A172 (cell line): ENCODE measurements around the gene PELI3. TPM values are rescaled to one million over a fixed set of nuclear protein-coding genes. Genes with fewer than 3 reads are reported as not detected.

ENCODE experiments used
- DNase-seq: peaks from one replicate; pipeline ENCODE4 v3.0.0-alpha.2; 2015; ENCODE audit warnings: low spot score
- total RNA-seq: library from RNA; depleted of rRNA; stranded (reverse); fragments of >200 nt; shearing (Covaris generic); gene quantifications from 2 replicates; pipeline ENCODE4 v1.2.3, GENCODE V29; 2014

PELI3 gene
- total RNA-seq, 1 experiment from 2014 or later: 13.3 TPM

DNA sequence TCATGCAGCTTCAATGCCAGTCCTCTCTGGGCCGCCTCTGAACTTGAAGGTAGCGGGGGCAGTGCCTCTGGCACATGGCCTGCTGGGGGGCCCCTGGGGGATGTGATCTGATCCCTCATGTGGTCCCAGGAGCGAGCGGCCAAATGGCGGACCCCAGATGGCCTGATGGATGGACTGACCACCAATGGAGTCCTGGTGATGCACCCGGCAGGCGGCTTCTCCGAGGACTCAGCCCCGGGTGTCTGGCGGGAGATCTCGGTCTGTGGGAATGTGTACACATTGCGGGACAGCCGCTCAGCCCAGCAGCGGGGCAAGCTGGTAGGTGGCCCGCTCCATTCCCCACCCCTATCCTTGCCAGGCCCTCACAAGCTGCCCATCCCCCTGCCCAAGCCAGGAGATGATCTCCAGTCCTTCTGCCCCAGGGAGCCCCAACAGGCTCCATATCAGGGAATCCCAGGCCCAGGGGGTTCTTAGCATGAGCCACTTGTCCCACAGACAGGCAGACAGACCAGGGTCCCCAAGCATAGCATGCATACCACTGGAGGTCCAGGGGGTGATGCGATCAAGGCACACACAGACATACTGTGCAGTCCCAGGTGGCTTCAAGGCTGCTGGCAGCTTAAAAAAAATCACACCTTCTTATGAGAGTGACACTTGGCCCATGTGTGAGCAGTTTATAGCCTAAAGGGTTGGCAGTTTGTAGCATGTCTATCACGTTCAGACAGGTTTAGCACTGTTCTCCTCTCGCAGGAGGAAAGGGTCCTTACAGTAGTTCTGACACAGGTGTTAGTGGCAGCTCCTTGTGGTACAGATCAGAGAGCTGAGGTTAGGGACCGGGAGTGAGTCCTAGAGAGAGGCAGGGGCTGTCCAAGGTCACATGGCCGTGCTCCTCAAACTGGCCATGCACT, 7.2 kb downstream of the PELI3 start:
- DNase-seq: no peak

DNA sequence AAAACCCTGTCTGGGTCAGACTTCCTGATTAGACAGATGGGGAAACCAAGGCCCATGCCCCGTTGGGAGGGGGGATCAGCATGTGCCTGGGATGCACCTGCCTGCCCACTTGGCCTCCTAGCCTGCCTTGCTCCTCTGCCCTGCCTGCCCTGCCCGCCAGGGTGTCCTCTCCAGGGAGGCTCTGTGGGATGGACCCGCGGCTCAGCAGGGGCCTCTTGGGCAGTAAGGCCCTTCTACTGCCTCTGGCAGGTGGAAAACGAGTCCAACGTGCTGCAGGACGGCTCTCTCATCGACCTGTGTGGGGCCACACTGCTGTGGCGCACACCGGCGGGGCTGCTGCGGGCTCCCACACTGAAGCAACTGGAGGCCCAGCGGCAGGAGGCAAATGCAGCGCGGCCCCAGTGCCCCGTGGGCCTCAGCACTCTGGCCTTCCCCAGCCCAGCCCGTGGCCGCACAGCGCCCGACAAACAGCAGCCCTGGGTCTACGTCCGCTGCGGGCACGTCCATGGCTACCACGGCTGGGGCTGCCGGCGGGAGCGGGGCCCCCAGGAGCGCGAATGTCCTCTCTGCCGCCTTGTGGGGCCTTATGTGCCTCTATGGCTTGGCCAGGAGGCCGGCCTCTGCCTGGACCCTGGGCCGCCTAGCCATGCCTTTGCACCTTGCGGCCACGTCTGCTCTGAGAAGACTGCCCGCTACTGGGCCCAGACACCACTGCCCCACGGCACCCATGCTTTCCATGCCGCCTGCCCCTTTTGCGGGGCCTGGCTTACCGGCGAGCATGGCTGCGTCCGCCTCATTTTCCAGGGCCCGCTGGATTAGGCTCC, 8.9 kb downstream of the PELI3 start:
- DNase-seq: no peak

DNA sequence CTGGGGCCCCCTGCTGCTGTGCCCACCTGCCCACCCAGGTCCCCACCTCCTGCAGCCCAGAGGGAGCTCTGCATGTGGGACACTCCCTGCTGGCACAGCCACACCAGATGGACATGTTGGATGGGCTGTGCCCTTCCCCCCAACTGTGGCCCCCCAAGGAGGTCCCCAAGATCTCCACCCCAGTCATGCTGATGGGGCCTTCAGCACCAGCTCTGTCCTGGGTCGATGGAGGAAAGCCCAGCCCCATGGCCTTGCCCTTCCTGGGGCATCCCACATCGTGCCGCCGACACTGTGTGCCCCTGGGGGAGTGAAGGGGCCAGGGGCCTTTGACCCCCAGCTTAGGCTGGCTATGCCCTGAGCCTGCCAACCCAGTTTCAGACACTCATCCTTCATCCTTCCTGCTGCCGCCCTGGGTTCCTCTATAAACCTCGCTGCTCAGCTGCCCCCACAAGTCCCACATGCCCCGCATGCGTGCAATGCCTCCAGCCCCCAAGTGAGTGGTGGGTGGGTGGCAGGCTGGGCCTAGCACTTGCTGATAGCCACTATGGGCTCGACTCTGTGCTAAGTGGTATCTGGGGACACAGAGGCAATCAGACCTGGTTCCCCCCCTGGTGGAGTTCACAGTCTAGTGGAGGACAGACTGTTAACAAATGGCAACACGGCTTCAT, 9.6 kb downstream of the PELI3 start:
- no peak for DNase-seq

DNA sequence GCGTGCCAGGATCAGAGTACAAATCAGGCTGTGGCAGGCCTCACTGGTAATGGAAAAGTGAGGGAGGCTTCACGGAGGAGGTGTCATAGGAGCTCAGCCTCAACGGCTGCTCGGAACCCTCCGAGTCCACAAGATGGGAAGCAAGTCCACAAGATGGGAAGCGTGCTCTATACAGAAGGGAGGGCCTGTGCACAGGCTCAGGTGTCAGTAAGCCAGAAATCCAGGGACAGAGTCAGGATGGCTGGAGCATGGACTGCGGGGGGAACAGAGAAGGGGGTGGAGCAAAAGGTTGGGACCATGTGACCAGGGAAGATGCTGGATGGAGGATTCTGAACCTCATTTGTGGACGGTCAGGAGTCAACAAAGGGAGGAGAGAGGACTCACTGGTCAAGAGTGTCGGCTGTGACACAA, 10.1 kb downstream of the PELI3 start:
- DNase-seq: no peak

DNA sequence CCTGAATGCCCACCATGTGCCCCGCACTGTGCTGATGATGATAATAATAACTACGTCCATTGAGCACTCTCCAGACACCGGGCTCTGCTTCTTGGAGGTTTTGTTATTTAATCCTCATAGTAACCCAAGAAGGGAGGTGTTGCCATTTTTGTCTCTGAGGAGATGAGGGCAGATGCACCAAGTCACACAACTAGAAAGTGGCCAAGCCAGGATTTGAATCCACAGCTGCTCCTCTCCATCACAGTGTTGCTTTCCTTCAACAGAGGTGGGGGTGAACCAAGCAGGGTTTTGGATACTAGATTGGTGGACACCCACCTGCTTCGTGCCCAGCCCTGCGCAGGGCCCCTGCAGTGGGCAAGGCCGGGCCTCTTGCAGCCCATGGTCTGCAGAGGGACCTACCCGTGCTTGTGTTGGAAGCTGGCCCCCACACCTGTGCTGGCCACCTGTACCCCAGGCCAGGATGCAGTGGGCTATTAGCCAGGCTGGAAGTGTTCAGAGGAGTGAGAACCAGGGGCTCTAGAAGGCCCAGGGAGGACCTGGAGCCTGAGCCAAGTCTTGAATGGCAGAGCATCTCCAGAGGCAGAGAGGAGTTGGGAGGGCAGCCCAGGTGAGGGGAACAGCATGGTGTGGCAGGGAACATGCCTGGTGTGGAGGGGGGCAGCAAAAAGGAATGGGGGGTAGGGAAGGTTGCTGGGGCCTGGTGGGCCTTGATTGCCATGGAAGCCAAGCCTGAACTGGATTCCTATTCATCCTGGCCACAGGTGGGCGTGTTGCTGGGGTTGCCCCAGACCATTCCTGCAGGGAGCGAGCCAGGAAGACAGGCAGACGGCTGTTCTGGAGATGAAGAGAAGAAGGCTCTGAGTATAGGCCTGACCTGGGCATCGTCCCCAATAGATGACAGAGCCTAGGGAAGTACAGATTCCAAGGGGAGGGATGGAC, 10.8 kb downstream of the PELI3 start:
- DNase-seq: no peak

DNA sequence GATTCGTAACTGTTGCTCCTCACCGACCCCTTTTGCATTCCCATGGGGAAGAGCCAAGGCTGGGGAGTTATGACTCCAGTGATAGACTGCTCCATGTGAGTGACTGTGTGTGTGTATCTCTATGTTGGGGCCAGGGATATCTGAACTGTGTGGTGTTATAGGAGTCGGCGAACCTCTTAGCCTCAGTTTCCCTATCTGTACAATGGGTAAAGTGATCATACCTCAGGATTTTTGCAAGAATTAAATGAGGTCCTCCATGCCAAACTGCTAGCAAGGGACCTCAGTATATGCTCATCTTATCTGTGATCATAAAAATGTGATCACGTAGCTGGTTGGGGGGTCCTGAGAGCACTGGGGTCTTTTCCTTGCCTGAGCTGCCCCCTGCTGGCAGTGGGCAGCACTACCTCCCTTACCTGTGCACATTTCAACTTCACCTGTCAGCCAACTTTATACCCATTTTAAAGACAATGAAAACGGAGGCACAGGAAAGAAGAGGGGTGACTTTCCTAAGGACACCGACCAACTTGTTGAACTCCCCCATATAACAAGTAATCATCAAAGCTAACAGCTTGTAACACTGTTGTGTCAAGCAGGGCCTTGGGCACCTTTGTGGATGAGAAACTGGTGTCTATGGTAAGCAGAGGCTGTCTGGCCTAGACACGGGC, 12.2 kb downstream of the PELI3 start:
- no peak for DNase-seq

DNA sequence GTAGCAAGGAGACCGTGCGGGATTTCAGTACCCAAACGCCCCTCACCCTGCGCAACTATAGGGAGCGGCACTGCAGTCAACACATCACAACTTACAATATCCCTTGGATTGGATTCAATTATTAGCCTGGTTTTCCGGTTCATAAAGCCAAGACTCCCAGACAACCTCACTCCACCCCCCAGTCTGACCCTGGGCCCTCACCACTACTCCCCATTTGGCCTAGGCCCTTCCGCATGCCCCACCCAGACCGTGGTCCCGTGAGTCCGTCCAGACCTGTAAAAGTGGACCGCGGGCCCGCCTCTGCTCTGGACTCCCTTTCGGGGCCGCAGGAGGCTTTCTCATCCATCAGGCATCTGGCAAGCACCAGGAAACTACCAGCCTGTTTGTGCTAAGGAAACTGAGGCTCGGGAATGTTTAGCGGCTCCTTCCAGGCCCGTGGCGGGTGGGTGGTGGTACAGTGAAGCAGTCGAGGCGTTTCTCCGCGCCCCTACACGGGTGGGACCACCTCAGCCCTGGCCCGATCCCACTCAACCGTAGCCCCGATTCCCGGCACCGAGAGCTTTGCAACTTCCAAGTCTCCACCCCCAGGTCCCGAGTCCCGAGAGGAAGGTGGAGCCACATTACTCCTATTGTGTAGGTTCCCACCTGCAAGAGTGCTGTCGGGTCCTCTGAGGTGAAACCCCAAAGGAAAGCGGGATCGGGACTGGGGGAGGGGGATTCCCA, 12.8 kb downstream of the PELI3 start:
- peak; percentile 22 for DNase-seq

DNA sequence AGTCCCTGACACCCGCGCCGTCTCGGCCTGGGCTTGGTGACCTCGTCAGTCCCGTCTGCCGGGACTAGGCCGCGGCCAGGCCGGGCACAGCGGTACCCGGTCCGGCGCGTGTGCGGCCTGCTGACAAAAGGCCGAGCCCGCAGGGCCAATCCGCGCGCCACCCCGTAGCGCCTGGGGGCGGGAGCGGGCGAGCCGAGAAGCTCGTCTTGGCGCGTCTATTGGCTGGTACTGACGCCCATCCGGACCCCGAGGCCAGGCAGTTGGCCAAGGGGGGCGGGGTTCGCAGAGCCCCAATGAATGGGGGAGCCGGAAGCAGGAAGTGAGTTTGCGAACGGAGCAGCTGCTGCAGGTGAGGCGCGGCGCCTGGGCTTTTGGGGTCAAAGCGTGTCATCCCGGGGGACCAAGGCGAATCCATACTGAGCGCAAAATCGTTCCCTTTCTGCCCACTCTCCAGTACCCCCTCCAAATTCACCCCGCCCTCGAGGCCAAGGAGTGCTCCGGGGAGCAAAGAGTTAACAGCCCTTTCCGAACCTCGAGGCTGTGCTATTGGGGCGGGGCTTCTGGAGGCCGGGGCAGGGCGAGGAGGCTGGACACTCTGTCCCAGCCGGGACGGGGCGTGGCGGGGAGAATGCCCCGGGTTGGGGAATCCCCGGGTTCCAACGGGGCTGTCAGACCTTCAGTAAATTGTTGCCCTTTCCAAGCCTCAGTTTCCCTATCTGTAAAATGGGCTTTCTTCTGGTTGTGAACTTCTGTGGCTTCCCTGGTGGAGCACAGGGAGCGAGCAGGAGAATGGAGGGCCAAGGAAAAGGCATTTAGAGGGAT, 13.6 kb downstream of the PELI3 start, which contains the start of gene DPP3:
Gene DPP3 (plus strand): TSS at position 318 of the 822 bp plus-strand sequence. CDS start 1,767 bp downstream, outside the sequence.
- peak; percentile 92 for DNase-seq

DNA sequence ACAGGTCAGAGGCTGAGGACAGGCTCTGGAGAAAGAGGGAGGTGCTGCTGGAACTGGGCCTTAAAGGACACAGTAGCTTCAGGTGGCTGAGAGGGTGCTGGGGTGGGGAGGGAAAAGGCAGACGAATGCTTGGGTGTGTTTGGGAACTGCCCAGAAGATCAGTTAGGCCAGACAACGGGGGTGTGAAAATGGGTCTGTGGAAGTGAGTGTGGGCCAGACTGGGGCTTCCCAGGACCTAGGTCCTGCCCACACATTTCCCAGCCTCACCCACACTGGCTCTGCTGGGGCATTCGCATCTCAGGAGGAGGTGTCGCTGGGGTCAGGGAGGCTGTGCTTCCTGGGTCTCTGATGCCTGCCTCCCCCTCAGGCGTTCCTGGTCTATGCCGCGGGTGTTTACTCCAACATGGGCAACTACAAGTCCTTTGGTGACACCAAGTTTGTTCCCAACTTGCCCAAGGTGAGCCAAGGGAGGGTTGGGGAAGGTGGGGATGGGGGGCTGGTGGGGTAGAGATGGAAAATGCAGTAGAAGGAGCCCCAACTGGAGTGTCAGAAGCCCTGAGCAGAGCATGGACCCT, 18.2 kb downstream of the PELI3 start:
- no peak for DNase-seq

DNA sequence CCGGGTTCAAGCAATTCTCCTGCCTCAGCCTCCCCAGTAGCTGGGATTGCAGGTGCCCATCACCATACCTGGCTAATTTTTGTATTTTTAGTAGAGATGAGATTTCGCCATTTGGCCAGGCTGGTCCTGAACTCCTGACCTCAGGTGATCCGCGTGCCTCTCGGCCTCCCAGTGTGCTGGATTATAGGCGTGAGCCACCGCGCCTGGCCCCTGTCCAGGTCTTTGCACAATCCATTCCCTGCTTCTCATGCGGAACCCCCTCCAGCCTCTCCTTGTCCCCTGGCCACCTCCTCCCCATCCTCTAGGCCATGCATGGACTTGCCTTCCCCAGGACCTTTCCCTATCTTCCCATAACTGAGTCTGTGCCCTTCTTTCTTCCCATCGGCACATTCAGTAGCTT, 22.3 kb downstream of the PELI3 start:
- DNase-seq: no peak

DNA sequence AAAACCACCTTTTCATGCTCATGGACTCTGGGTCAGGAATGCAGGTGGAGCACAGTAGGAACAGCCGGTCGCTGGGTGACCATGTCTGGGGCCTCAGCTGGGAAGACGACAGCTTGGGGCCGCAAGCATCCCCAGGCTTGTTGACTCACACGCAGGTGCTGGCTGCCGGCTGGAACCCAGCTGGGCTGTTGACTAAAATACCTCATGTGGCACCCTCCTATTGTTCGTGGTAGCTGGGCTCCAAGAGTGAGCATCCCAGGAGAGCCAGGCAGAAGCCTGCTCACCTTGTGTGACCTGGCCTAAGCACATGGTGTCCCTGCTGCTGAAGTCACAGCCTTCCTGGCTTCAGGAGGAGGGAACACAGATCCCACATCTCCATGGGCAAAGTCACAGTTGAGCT, 22.9 kb downstream of the PELI3 start:
- DNase-seq: peak; percentile 67

DNA sequence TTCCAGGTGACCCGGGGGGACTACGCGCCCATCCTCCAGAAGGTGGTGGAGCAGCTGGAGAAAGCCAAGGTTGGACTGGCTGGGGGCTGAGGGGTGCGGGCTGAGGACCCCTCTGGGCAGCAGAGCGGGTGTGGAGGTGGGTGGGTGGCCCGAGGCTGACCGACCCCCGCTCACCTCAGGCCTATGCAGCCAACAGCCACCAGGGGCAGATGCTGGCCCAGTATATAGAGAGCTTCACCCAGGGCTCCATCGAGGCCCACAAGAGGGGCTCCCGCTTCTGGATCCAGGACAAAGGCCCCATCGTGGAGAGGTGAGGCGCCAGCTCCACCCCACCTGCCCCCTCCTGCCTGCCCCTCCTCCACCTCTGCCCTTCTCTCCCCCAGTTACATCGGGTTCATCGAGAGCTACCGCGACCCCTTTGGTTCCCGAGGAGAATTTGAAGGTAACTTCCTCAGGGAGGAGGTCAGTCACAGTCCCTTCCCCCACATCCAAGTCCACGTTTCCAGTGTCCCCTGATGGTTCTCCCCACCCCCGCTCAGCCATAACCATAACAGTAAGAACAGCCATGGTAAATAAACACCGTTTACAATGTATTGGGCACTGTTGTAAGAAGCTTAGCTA, 24.7 kb downstream of the PELI3 start:
- no peak for DNase-seq

DNA sequence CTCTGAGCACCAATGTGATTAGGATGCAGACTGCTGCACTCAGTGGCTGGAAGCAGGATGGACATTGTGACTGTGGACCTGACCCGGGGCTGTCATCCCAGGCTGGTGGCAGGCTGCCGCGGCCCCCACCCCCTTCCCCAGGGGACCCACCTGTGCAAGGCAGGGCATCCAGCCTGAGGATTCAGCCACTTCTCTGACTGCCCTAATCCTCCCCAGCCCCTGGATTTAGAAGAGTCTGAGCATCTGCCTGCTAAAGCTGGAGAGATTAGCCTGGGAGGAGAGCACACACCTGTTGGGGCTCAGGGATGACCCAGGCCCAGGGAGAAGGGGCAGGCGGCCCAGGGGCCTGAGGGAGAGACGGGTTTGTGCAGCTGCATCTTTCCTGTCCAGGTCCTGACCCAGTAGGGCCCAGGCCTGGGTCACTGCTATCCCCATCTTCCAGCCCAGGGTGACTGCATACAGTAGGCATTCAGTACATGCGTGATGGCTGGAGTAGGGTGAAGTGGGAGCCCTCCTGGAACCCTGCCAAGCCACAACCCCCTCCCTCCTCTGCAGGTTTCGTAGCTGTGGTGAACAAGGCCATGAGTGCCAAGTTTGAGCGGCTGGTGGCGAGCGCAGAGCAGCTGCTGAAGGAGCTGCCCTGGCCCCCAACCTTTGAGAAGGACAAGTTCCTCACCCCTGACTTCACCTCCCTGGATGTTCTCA, 25.6 kb downstream of the PELI3 start:
- no peak for DNase-seq

DNA sequence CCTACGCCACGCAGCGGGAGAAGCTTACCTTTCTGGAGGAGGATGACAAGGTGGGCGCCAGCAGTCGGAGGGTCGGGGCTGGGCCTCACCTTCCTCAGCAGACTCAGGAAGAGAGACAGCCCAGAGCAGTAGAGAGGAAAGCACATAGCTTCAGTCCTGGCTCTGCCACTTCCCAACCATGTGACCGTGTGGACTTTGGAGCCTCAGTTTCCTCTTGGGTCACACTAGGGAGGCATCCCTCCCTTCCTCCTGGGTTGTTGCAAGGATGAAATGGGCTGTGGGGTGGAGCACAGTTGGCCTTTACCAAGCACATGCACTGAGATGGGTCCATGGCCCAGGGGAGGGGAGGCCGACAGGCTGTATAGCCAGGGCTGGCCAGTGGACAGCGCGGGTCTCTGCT, 26.4 kb downstream of the PELI3 start:
- DNase-seq: no peak

DNA sequence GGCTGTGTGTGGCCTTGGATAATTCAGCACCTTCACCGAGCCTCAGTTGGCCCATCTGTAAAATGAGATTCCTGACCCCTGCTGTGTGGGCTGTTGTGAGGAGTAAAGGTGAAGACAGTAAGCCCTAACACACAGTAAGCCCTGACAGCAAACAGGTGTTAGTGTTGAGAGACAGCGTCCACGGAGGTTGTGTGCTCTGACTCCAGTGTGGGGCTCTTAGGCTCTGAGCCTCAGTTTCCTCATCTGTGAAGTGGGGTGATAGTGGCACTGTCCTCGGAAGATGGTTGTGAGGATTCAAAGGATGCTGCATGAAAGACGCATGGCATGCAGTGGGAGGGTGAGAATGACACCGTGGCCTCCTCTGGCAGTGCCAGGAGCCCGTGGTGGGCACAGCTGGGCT, 27.8 kb downstream of the PELI3 start:
- no peak for DNase-seq

DNA sequence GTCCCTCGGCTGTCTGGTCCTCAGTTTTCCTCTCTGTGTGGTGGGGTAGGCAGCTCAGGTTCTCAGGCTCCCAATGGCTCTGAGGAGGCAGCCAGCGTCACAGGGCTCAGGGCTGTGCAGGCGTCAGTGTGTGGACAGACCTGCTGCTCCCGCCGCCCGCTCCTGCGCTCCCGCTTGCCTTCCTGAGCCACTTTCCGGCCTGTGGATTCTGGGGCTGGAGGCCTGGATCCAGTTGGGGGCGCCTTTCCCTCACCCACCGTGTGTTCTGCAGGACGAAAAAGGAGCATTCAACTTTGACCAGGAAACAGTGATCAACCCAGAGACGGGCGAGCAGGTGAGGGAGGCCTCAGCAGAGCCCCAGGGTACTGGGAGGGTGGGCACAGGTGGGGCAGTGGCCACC, 28.2 kb downstream of the PELI3 start:
- DNase-seq: no peak

DNA sequence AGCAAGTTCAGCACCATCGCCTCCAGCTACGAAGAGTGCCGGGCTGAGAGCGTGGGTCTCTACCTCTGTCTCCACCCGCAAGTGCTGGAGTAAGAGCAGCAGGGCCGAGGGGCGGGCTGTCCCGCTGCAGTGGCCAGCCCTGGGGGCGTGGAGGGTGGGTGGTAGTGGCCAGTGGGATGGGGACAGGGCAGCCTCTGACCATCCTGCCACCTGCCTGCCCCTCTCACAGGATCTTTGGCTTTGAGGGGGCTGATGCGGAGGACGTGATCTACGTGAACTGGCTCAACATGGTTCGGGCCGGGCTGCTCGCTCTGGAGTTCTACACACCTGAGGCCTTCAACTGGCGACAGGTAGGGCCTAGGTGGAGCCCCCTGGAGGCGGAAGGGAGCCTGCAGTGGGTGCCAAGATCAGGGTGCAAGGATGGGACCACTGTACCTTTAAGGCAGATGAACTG, 28.7 kb downstream of the PELI3 start:
- DNase-seq: no peak
